Hematopoietic multipotent progenitor cell treated with erythropoietin and hydrocortisone succinate and interleukin-3 and kit ligand, for 8 days (in vitro differentiated cells): ENCODE results near the gene CREB3.
A peak's percentile ranks its signal among the peaks of the same experiment; 100 is the strongest.

Experiments used
- DNase-seq: peaks from one replicate; pipeline ENCODE4 v3.0.0-alpha.2; 2015

Gene CREB3

DNA sequence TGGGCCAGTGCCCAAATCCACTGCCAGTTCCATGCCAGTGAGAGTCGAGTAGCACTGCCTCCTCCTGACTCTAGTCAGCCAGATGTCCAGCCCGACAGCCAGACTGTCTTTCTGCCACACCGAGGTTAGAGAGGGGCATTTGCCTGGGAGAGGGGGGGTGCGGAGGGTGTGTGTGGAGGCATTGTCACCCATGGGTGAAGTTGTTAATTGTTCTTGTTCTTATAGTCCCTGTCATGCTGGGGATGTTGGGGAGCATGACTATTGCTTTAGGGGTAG, 17.7 kb downstream of the CREB3 start:
- no peak for DNase-seq

DNA sequence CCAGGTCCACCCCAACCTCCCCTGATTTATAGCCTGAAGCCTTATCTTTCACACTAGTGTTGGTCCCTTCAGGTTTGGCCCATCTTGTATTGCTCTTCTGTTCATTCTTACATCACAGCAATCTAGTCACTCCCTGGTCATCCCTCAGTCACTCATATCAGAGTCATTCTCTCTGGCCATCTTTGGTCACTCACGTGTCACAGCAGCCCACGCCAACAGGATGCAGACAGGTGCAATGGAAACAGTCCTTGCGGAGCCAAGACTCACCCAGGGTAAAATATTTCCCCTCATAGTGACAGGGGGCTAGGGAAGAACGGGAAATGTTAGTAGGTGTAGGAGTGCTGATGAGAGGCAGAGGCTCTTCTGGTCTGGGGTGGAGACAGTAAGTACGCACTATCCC, 21.0 kb downstream of the CREB3 start:
- no peak for DNase-seq

DNA sequence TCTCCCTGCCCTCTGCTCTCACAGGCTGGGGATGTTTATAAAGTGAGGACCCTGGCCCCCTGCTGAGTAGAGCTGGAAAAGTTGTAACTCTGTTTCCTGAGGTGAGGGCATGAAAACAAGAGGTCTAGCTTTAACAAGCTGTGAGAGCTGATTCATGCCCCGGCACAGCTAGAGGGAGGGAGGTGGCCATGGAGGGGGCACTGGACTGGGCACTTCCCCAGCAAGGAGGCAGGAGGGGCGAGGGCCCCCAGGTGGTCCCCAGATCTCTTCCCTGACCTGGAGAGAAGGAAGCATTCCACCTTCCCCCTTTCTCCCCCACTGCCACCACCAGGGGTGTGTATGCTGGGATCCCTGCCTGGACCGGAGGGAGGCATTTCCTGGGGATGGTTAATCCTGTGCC, 21.8 kb downstream of the CREB3 start, which contains the start of gene MSMP:
TSS of gene MSMP (minus strand) at position 13 of the 400 bp plus-strand sequence. CDS start 147 bp downstream, outside the sequence.
- no peak for DNase-seq

DNA sequence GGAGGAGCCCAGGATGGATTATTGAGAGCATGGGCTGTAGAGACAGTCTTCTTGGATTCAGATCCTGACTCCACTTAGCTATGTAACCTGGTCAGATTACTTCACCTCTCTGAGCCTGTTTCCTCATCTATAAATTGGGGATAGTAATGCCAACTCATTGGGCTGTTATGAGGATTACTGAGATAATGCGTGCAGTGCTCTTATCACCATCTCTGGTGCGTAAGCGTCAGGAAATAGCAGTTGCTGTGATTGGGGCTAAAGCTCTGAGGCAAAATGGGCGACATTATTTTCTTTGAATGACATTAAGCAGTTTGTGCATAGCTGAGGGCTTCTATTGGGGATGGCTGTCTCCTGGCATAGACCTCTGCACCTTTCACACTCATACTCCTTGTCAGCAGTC, 22.6 kb downstream of the CREB3 start:
- no peak for DNase-seq

DNA sequence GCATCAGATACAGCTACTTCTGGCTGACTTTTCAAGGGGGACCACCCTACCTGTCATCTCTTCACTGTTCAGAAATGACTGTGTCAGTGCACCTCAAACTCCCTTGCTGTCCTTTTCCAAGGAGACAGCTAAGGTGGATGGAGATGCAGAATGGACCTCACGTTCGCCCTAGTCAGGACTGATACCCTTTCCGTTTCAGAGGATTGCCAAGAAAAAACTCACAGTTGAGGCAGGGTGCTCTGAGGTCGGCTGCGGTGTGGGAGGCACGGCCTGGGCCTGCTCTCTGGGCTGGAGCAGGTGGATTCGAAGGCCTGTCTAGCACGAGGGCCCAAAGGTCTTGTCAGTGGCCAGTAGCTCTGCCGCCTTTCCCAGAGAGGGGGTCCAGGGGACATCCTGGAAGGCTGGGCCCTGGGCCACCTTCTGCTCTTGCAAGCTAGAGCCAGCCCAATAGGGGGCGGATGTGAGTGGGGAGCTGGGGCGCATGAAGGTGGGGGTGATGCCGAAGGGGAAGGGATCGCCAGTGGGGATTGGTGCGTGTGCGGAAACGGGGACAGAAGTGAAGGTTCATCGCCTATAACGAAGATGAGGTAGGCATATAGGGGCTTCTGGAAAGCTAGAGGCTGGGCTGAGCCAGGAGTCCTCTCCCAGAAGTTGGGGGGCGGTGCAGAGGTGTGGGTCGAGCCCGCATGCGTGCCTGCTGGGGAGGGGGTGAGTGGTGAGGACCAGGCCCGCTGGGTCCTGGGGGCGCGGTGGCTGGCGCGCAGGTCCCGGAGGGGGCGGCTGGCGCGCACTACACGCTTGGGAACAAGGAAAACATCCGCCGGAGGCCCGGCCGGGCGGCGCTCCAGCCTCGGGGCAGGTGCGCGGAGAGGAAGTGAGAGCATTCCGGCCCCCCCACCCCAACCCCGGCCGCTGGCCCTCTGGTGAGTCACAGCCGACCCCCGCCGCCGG, 24.1 kb downstream of the CREB3 start:
- DNase-seq: peak; percentile 78

DNA sequence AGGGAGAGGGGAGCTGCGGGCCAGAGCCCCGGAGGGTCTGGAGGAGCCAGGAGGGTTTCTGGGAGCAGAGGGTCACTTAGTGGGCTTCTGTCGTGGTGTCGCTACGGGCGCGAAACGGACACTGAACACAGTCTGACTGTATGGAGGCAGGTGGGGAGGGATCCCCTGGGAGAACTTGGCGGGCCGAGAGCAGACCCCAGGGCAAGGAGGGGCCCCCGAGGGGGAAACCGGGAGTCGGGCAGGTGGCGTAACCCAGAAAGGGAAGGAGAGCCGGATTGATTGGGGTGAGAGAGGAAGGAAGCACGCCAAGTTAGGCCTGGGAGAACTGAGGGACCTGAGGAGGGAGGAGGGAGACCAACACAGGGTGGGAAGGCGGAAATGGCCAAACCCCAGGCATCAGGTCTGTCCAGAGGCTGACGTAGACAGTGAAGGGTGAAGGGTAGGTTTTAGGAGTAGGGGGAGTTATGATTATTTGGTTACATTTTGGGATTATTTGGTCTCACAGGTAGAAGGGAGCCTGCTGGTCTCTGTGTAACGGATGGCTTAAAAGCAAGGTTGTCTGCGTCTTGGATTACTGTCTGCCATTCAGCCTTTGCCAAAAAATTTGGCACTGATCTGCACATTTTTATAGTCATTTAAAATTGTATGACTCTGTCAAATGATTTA, 24.9 kb downstream of the CREB3 start:
- peak; percentile 58 for DNase-seq

DNA sequence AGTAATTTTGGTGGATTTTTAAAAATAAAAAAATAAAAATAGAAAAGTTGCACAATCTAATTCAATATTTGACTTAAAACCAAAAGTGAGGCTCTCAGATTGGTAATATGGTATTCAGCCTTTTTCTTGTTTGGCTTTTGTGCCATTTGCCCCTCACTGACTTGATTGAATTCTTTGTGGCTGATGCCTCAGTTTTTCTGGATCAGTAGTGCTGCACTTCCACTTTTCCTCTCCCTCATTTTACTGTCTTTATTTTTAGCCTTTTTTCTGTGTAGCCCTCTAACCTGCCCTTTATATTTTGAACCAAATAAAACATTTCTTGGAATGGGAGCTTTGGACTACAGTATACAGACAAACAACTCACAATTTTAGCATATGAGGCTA, 25.4 kb downstream of the CREB3 start:
- DNase-seq: no peak

DNA sequence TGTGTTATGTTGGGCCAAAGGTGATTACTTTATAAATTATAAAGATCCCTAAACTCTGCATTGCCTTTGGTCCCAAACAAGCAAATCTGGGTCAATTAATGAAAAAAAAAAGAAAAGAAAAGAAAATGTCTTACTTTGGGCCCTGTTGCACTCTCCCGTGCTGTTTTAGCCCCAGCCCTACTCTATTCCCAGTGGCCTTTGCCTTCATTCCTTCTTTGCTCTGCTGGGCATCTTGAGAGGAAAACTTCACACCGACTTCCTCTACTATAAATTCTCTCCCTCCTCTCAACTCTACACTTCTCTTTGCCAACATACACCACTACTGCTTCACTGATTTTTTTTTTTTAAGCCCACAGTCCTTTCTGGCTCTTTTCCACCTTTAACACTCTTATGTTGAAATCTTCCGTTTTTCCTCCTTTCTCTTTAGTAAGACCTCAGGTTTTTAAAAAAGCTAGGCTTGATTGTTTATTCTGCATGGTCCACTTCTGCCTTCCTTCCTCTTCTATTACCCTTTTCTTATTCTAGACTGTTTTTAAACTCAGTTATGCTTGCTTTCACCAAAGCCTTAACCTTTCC, 26.1 kb downstream of the CREB3 start:
- no peak for DNase-seq

DNA sequence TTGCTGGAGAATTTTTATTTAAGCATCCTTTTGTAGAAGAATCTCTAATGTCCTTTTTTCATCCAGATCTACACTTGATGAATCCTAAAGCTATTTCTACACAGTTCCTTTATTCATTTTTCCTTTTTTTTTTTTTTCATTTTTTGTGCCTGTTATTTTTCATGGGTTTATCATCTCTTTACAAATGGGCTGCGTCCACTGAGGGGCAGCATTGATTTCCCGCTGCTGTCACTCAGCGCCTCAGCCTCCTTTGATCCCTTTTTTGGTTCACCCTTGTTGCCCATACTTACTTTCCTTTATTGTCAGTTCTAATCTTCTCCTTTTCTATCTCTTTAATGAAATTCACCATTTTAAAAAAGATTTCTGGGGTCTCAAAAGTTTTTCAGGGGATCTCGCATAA, 27.3 kb downstream of the CREB3 start:
- DNase-seq: no peak

DNA sequence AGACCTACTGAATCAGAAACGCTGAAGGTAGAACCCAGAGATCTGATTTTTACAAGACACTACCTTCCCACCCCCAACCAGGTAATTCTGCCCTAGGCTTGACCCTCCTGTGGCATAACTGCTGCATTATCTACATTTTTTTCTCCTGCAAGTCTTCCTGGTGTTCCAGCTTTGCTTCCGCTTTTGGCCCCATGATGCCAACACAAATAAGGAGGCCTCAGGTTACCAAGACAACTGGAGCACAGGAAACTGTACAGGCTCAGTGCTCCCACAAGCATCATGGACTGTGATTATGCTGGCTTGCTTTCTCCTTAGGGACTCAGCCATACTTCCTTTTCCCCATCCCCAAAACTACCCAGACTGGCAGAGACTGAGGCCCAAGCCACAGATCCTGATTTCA, 28.2 kb downstream of the CREB3 start:
- no peak for DNase-seq

DNA sequence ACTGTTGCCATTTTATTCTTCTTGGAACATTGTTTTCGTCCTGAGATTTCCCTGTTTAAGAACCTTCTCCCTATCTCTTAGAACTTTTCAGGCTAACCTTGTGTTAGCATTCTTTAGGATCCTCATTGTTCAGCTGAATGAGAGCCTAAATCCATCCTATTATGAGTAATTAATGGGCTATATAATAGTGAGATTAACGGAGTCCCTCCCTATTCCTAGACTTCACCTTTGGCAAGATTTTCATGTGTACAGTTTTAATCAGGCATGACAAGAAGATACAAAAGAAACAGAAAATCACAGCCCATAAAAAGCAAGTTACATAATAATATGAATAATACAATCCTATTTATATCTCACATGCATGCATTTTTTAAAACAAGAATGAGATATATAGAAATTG, 30.7 kb downstream of the CREB3 start:
- DNase-seq: no peak

DNA sequence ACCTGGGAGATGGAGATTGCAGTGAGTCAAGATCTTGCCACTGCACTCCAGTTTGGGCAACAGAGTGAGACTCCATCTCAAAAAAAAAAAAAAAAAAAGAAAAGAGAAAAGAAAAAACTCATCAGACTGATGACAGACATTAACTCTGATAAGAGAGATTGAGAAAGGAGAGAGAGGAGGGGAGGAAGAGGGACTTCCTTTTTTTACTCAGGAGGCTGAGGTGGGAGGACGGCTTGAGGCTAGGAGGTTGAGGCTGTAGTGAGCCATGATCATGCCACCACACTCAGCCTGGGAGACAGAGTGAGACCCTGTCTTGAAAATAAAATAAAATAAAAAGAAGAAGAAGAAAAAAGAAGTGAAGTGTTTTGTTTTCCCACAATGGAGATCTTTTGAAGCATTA, 31.3 kb downstream of the CREB3 start:
- no peak for DNase-seq

DNA sequence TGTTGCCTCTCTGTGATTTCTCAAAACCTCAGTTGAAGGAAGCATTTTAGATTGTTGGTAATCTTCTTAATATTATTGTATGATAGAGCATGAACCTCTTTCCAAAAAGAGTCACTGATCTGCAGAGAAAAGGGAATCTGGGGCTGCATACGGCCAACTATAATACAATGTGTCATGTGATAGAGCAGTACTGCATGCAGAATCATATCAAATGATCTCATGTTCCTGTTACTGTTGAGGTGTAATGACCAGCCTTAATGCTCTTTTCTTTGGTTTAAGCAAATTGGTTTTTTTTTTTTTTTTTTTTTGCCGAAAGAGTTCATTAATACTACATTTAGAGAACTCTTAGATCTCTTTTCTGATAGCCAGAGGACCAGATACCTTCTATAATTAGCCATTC, 34.5 kb downstream of the CREB3 start:
- no peak for DNase-seq

DNA sequence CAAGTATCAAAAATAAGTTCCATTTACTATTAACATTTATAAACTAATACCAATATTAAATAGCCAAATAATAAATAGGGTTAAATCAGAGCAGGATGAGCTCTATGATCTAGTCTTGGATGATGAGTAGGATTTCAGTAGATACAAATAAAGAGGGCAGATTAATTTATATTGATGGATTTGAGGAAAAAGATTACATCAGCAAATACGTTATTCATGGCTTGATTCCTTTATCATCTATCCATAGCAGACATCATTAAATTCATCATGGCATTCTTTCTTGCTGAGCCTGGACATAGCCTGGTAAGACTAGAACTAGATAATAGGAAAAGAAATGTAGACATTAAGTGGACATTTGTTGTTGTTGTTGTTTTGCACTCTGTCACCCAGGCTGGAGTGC, 35.0 kb downstream of the CREB3 start:
- no peak for DNase-seq

DNA sequence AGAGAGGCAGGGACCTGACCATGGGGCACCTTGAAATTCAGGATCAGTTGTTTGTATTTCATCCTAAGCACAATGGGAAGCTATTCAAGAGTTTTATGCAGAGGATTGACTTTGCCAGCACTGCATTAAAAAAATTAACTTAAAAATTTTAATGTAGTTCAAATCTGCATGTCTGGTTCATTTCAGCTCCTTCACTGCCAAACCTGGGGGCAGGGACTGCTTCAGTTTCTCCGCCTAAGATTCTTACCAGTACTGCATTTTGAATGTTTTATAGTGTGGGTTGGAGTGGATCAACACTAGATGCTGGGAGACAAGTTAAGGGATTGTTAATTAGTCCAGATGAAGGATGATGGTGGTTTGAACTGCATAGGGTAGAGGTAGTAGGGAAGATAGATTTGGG, 37.3 kb downstream of the CREB3 start:
- no peak for DNase-seq

DNA sequence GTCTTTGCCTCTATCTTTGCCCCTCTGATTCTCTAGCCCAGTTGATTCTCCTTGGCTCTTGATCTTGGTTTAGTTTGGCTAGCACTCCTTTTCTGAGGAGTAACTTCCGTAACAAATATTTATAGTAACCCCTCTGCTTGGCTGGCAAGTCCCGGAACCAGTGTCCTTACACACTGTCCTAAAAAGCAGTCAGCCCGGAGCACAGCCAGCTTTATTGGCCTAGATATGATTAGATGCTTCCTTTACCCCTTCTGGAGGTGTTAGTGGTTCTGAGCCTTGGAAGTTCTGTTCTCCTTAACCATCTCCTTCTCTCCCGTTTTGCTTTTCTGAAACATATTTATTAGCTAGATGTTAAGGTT, 38.6 kb downstream of the CREB3 start:
- DNase-seq: no peak

DNA sequence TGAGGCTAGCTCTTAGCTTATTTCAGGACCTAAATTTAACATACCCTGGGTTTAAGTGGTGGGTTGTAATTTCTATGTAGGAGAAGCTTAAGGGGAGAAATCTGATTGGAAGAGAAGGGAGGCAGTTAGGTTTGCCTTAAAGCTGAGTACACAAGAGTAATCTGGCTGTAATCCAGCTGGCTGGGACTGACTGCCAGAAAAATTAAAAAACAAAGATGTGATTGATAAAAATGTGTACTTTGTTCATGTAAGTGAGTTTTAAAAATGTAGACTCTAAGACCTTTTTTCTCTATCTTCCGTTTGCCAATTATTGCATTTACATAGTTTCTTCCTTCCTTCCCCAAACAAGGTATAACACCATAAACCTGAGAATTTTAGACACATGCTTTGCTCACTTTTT, 39.1 kb downstream of the CREB3 start:
- peak; percentile 65 for DNase-seq

DNA sequence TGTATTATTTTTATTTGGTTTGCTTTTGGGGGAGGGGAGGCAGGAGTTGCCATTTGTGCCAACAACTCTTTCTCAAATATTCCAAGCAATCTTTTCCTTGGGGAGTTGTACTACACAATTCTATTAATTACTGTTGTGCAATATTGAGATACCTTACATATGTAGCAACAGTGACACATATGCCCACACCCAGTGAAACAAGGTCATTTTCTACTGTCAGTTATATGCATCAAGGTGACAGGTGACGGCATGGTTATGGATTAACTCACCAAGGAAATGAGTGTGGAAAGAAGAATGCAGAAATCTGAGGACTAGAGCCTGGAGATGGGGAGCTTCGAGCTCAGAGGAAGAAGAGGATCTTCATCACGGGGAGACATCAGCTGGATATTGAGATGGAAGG, 39.5 kb downstream of the CREB3 start:
- DNase-seq: no peak

DNA sequence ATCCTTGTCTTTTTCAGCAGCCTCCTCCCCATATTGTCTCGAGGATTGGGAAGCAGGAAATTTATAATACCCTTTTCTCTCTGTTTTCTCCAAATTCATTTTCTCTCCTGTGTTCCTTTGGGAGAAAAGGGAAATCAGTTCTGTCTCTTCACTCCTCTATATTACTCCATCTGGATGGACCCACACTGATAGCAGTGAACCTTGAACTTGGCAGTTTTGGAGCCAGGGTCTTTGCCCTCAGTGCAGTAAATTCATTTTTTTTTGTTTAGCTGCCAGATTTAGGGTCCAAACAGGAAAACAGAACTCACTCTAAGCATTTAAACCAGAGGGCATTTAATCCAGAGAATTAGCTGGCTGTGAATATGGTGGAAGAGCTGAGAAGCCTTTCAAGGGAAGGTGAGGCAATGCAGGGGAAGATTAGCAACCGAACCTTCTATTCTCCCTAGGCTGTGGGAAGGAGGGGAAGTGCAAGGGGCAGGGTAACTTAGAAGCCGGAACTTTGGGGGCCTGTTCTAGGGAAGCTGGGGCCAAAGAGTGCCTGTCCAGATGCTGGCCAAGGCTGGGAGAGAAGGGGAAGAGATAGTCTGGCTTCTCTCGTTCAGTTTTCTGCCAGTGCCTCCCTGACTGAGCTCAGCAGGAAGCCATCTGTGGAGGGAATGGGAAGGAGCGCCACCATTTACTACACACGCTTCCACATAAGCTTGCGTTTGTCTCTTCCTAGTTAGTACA, 42.6 kb downstream of the CREB3 start:
- DNase-seq: no peak

DNA sequence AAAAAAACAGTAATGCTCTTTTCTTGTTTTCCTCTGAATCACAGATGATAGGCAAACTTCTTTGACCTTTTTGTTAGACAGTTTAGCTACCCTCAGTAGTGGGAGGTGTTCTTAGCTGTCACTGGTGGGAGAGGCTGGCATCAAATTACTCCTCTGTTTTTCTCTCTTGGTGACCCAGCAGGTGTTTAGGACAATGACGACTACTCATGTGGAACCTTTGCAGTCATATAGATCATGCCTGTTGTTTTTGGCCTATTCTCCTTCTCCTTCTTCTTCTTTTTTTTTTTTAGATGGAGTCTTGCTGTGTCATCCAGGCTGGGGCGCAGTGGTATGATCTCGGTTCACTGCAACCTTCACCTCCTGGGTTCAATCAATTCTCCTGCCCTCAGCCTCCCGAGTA, 43.6 kb downstream of the CREB3 start:
- no peak for DNase-seq

DNA sequence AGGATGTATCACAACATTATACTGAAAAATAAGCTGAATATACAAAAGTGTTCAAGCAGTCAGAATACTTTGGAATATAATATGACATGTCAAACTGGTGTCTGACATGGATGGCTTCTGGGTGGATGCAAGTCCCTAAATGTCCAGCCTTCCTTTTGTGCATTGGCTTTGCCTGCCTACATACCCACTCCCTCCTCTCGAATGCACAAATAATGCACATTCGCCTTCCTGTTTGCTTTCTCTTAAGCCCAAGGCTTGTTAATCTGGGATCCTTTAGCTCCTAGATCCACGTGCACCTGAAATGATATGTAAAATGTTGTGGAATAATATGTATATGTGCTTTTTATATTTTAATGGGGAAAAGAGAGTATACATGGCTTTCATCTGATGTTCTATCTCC, 46.0 kb downstream of the CREB3 start:
- no peak for DNase-seq

DNA sequence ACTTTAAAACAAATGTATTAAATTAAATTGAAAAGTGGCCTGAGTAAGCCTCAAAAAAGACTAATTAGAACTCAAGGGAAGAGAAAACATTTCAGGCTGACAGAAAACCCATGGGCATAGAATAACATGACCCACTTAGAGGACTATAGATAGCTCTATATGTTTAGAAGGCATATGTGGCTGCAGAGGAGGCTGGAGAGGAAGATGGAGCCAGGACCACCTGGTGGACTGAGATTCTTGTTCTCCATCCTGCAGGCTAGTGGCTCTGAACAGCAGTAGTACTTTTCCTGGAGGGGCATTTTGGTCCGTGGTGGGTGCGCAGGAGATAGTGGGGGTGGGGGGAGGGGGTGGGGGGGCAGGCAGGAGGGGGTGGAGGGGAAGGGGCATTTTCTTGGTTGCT, 48.6 kb downstream of the CREB3 start:
- no peak for DNase-seq

DNA sequence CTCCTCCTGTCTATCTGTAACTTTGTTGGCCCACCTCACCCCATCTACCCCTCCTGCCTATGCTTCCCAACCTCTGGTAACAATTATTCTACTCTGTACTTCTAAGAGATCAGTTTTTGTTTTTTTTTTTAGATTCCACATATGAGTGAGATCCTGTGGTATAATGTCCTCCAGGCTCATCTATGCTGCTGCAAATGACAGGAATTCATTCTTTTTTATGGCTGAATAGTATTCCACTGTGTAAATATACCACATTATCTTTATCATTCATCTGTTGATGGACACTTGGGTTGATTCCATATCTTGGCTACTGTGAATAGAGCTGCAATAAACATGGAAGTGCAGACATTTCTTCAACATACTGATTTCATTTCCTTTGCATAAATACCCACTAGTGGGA, 51.0 kb downstream of the CREB3 start:
- DNase-seq: no peak
